HG03342 (cell line): ENCODE data around the gene TXNRD2.

Source experiments
- ATAC-seq: cut with Tn5 transposase; IDR thresholded peaks from one replicate; pipeline ENCODE4 v1.9.1; 2021; ENCODE audit warnings: mild to moderate bottlenecking, moderate library complexity; ENCODE audit not compliant: unreplicated experiment

The TXNRD2 gene

GRCh38 chr22:19980766-19981165, 39.1 kb upstream of the TXNRD2 start:
- ATAC-seq: no peak

GRCh38 chr22:19979712-19980493, 38.3 kb upstream of the TXNRD2 start:
- ATAC-seq: no peak

GRCh38 chr22:19978748-19979147, 37.1 kb upstream of the TXNRD2 start:
- no peak for ATAC-seq

GRCh38 chr22:19977296-19978243, 36.0 kb upstream of the TXNRD2 start:
- no peak for ATAC-seq

- ATAC-seq: no peak
Measured at GRCh38 chr22:19976671-19977070, 35.1 kb upstream of the TXNRD2 start.

GRCh38 chr22:19975707-19976035, 34.1 kb upstream of the TXNRD2 start:
- ATAC-seq: no peak

- ATAC-seq: no peak
Measured at GRCh38 chr22:19974935-19975706, 33.5 kb upstream of the TXNRD2 start.

- no peak for ATAC-seq
Measured at GRCh38 chr22:19974268-19974861, 32.7 kb upstream of the TXNRD2 start.

- no peak for ATAC-seq
Measured at GRCh38 chr22:19973551-19974267, 32.1 kb upstream of the TXNRD2 start.

- no peak for ATAC-seq
Measured at GRCh38 chr22:19972652-19973550, 31.3 kb upstream of the TXNRD2 start.

GRCh38 chr22:19972251-19972650, 30.6 kb upstream of the TXNRD2 start:
- no peak for ATAC-seq

- ATAC-seq: no peak
Measured at GRCh38 chr22:19971276-19972124, 29.9 kb upstream of the TXNRD2 start.

- ATAC-seq: peak; percentile 49
Measured at GRCh38 chr22:19970479-19971275, 29.1 kb upstream of the TXNRD2 start.

GRCh38 chr22:19970031-19970478, 28.4 kb upstream of the TXNRD2 start:
- no peak for ATAC-seq

- no peak for ATAC-seq
Measured at GRCh38 chr22:19969141-19969928, 27.7 kb upstream of the TXNRD2 start.

- no peak for ATAC-seq
Measured at GRCh38 chr22:19968450-19968891, 26.9 kb upstream of the TXNRD2 start.
